ENCODE data around the gene STK4. TPM values are rescaled to one million over a fixed set of nuclear protein-coding genes. Genes with fewer than 3 reads are reported as not detected.

STK4 gene
- total RNA-seq: 14.0 and 15.0 TPM in 2 replicates

DNA sequence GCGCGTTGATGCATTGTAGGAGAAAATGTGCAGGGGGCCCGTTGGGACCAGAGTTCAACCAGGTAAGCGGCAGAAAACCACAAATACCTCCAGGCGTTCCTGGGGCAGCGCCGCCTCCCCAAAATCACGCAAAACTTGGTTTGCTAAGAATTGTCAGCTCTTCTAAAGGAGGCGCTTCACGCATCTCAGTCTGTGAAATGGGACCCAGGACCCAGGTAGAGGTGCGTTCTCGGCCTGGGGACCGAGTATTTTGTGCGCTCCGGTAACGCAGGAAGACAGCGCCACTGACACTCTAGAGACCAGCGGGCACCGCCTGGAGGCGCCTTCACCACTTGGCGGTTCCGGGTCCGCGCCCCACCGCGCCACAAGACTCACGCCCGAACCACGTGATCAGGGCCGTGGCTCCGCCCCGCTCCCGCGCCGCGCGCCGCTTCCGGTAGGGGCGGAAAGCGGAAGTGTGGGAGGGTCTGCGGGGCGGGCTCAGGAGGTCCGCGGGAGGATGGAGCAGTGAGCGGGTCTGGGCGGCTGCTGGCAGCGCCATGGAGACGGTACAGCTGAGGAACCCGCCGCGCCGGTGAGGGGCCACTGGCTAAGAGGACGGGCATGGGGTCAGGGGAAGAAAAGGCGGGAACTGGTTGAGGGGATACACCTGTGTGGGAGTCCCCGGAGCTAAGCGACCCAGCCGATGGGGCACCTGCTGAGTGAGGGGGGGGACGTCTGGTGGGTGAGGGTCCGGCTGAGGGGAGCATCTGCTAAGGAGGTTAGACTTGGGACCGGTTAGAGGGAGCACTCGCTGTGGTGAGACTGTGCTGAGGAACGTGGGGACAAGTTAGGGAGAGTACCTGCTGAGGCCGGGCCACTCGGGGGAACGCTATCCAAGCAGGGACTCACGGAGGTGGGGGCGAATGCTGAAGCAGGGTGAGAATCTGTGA, at the start of gene STK4:
TSS of gene STK4 (plus strand) at position 483 of the 932 bp plus-strand sequence. CDS start at position 540, 57 bp downstream.

DNA sequence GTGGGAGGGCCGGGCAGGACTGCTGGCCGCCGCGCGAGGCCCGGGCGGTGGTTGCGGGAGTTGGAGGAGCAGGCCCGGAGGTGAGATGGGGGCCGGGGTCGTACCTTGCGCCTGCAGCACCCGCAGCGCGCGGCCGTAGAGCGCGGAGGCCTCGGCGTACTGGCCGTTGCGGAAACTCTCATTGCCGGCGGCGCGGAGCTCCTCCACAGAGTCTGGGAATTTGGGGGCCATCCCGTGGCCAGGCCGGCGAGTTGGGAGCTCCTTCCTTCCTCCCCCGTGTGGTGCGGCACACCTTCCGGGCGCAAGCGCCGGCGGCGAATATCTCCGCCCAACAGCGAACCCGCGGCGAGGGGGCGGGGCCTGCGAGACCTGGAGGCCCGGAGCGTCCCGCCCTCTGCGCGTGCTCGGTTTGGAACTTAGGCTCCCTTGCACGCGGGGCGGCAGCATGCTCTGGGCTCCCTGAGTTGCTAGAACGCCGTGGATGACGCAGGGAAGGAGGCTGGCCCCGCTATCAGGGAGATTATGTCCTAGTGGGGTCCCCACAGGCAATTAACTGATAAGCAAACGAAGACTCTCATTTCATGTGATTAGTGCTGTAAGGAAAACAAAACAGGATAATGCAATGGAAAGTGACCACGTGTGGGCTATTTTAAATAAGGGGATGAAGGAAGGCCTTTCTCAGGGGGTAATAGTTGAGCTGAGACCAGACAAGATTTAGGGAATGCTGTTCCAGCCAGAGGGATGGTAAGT, 6.0 kb upstream of the STK4 start, which contains the start of gene TOMM34:
TSS of gene TOMM34 (minus strand) at position 295 of the 750 bp plus-strand sequence. CDS start at position 231, 64 bp downstream.

DNA sequence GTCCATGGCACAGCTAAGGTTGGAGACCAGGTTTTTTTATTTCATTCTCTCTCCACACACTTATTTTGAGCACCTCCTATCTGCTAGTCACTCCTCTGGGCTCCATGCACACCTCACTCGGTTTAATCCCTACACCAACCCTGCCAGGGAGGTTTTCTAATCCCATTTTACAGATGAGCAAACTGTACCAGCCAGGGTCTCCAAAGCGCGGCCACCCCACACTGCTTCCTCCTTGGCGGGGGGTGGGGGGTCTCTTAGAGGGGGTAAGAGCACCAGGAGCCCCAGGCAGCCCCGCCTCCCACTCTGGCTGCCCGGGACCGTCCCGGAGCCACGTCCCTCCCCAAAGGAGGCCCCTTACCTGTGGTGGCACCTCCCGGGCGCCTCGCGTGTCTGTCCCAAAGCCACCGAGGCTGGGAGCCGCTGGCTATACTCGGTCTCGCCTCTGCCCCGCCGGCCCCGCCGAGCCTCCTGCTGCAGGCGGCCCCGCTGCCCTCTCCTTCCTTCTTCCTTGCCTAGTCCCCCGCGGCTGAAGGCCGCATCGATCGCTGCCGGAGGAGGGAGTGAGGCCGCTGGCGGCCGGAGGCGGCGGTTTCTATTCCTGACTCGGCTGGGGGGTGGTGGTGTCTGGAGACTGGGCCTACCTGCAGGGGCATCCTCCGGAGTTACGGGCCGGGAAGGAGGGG, 134.4 kb downstream of the STK4 start, which contains the start of gene KCNS1:
TSS of gene KCNS1 (minus strand) at position 565 of the 683 bp plus-strand sequence. CDS start 1,891 bp downstream, outside the sequence.

DNA sequence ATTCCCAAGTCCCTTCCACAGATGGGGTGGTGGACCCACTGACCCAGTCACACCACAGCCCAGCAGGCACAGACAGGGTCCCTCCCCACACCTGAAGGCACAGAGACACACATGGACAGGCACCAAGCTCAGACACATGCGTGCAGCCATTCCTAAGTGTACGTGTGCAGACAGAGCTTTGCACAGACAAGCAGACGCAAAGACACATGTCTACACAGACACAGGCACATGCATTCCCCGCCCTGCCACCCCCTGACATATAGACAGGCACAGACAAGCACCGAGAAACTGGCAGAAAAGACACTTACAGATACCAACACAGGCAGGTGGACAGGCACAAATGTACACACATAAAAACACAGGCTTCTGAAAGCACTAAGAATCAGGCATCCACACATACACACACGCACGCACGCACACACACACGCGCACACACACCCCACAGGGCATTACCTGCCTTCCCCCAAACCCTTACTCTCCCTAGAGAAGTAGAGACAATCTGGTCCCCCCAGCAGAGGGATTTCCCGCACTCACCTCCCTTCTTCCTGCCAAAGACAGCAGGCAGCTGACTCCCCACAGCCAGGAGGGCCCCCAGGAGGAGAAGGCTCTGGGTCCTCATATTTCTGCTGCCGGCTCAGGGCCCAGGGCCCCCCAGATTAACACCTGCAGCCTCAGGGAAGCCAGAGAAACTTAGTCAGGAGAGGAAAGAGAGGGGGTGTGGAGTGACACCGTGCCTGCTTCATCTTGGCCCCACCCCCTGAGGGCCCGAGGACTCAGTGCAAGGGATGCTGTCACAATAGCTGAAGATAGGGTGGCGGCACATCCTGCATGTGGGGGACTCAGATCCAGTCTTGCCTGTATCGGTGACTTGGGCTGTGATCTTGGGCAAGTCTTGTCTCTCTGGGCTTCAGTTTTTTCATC, 148.4 kb downstream of the STK4 start, which contains the start of gene WFDC5:
TSS of gene WFDC5 (minus strand) at position 710 of the 921 bp plus-strand sequence. CDS start at position 619, 91 bp downstream.

DNA sequence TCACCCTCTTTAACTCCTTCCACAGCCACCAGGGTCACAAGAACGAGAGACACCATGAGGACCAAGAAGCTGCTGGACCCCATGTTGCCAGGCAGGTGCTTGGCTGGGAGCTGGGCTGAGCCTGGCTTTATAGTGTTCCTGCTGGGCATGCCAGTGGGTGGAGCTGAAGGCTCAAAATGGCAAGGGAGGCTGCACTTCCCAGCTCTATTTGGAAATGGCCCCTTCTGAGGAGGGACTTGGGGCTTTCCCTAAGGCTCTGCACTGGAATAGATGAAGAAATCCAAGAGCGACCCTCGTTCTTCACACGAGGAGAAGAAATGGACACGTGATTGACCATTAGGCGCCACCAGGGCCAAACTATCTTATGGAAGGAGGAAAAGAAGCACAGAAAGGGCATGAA, 158.1 kb downstream of the STK4 start, which contains the start of gene WFDC12:
TSS of gene WFDC12 (minus strand) at position 101 of the 400 bp plus-strand sequence. CDS start at position 83, 18 bp downstream.

Other genes with a start within 250 kb of the STK4 start
- gene KCNK15, start 220.6 kb upstream of the STK4 start, total RNA-seq: 2.3 and 2.5 TPM in 2 replicates
- gene RIMS4, start 156.0 kb upstream of the STK4 start, total RNA-seq: 0.24 and 1.2 TPM in 2 replicates
- gene YWHAB, start 80.8 kb upstream of the STK4 start, total RNA-seq: 91.6 and 99.4 TPM in 2 replicates
- gene PABPC1L, start 56.5 kb upstream of the STK4 start, total RNA-seq: 5.1 and 7.4 TPM in 2 replicates
- gene TOMM34, start 6.1 kb upstream of the STK4 start, total RNA-seq: 18.4 and 21.6 TPM in 2 replicates
- gene KCNS1, start 134.6 kb downstream of the STK4 start, total RNA-seq: 1.4 and 2.4 TPM in 2 replicates
- not detected in 2 replicates for gene WFDC5, start 148.7 kb downstream of the STK4 start, total RNA-seq
- not detected in 2 replicates for gene WFDC12, start 158.0 kb downstream of the STK4 start, total RNA-seq
- gene PI3, start 208.4 kb downstream of the STK4 start, total RNA-seq: not detected in 2 replicates
- not detected in 2 replicates for gene SEMG1, start 240.5 kb downstream of the STK4 start, total RNA-seq